ENCODE data around the gene MLN. TPM values are rescaled to one million over a fixed set of nuclear protein-coding genes. Genes with fewer than 3 reads are reported as not detected.

Gene MLN
- total RNA-seq, 4 donors from 2014 or later: not detected

GRCh38 chr6:33746651-33747100 lies 57.1 kb downstream of the MLN start, which contains the start of gene IP6K3:
Gene IP6K3 (minus strand): TSS chr6:33746905. CDS start chr6:33735476, 11,429 bp downstream.
- no peak for TF ChIP-seq CTCF (IDR thresholded peaks at IDR 0.05)
- TF ChIP-seq POLR2A (IDR thresholded peaks at IDR 0.05): peak in 2 of 4 donors; percentile 37 to 48
- no peak for DNase-seq
- H3K27ac ChIP-seq: peak within 1 kb of the TSS; percentile 66 to 91 (median 82)
- H3K9me3 ChIP-seq: no peaks in the 10 kb centered on the region
- peaks cover 5 to 38% (median 24%) of the 10 kb centered on the region in 3 donors for H3K4me1 ChIP-seq
- WGBS, 2 donors: 38% methylated on average over 7 of the region's 10 CpGs; no CpG with 5 or more reads in 1 of the 2 donors
- H3K27me3 ChIP-seq: peaks cover 0 to 39% (median 0%) of the 10 kb centered on the region in 4 donors
- intact Hi-C loops (cut with DNase I): no loop called here
- H3K4me3 ChIP-seq: peak within 1 kb of the TSS; percentile 12 to 58 (median 34)
- no peaks in the 10 kb centered on the region for H3K36me3 ChIP-seq

DNA sequence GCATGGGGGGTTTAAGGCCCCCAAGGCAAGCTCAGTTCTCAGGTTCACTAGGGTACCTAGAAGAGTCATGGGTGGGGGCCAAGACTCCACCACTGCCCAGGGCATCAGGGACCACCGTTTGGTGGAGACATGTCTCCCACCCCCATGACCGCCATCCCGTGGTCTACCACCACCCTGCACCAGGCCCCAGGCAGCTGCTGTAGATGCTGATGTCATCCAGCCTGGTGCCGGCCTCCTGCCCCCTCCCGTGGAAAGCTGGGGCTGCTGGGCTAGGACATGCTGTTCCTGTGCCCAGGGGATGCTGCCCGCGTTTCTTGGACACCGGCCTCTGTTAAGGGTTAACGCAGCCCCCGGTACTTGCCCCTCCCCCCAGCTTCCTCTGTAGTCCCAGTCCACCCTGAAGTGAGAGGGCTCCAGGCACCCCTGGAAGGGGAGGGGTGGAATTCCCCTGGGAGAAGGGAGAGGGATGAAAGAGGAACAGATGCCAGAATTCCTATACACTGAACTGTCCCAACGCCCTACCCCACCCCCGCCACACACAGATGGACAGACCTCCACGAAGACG lies 57.7 kb downstream of the MLN start:
- no peaks in the 10 kb centered on the region for H3K36me3 ChIP-seq
- intact Hi-C loops (cut with DNase I): no loop called here
- H3K27ac ChIP-seq: peak overlapping the region; percentile 66 to 91 (median 82)

GRCh38 chr6:33745548-33745947 lies 58.3 kb downstream of the MLN start:
- Histone ChIP-seq H3K27ac (peak overlapping the region; percentile 64 to 91 (median 82)), H3K36me3 (no peaks in the 10 kb centered on the region), H3K27me3 (peaks cover 0 to 39% (median 0%) of the 10 kb centered on the region in 4 donors), H3K9me3 (no peaks in the 10 kb centered on the region), H3K4me1 (peaks cover 0 to 29% (median 15%) of the 10 kb centered on the region in 3 donors), H3K4me3 (peak overlapping the region; percentile 12 to 58 (median 34))
- 70 to 82% methylated on average over 6 to 7 of the region's 7 CpGs for WGBS, 2 donors
- intact Hi-C loops (cut with DNase I): no loop called here
- TF ChIP-seq CTCF (IDR thresholded peaks at IDR 0.05): no peak
- TF ChIP-seq POLR2A (IDR thresholded peaks at IDR 0.05): no peak
- no peak for DNase-seq

More for the DNA sequence above, 57.7 kb downstream of the MLN start:
- Histone ChIP-seq H3K4me3 (peak overlapping the region; percentile 12 to 58 (median 34)), H3K4me1 (peaks cover 4 to 33% (median 21%) of the 10 kb centered on the region in 3 donors), H3K27me3 (peaks cover 0 to 39% (median 0%) of the 10 kb centered on the region in 4 donors), H3K9me3 (no peaks in the 10 kb centered on the region)
- no peak for TF ChIP-seq CTCF (IDR thresholded peaks at IDR 0.05)
- TF ChIP-seq POLR2A (IDR thresholded peaks at IDR 0.05): peak in 1 of 4 donors; percentile 10
- 28% methylated on average over 3 of the region's 14 CpGs; no CpG with 5 or more reads in 1 of the 2 donors for WGBS, 2 donors
- DNase-seq: no peak

GRCh38 chr6:33744895-33745546 lies 58.8 kb downstream of the MLN start:
- intact Hi-C loops (cut with DNase I): no loop called here
- Histone ChIP-seq H3K9me3 (no peaks in the 10 kb centered on the region), H3K27ac (peak overlapping the region; percentile 64 to 91 (median 82)), H3K36me3 (no peaks in the 10 kb centered on the region), H3K4me3 (peak overlapping the region; percentile 4 to 58 (median 34)), H3K4me1 (peaks cover 0 to 33% (median 15%) of the 10 kb centered on the region in 3 donors), H3K27me3 (peaks cover 0 to 39% (median 0%) of the 10 kb centered on the region in 4 donors)
- 68 to 80% methylated on average over 2 to 4 of the region's 13 CpGs for WGBS, 2 donors
- TF ChIP-seq POLR2A (IDR thresholded peaks at IDR 0.05): no peak
- no peak for TF ChIP-seq CTCF (IDR thresholded peaks at IDR 0.05)
- no peak for DNase-seq

Other genes with a start within 250 kb of the MLN start
- gene BAK1, start 223.7 kb downstream of the MLN start, total RNA-seq: 10 to 100 TPM; 14.3 to 26.2 (median 20.0) TPM
- 10 to 100 TPM; 21.8 to 39.2 (median 35.3) TPM for gene ITPR3, start 182.7 kb downstream of the MLN start, total RNA-seq
- gene UQCC2, start 92.3 kb downstream of the MLN start, total RNA-seq: 10 to 100 TPM in 3 of 4 donors, 1 to 10 TPM in 1; 7.8 to 36.8 (median 13.7) TPM
- gene IP6K3, start 57.1 kb downstream of the MLN start, total RNA-seq: 1 to 10 TPM in 2 of 4 donors, under 1 TPM in 1, not detected in 1; 0.75 to 5.5 (median 1.7) TPM
- 10 to 100 TPM; 37.7 to 47.2 (median 42.3) TPM for gene LEMD2, start 14.9 kb downstream of the MLN start, total RNA-seq

Measured in esophagus squamous epithelium (tissue), 5 donors.